OCI-LY1 (cell line): ENCODE measurements around the gene C1orf216.

Experiments
- H2AFZ ChIP-seq: fragments of 200-600 bp; sonication (generic), shearing (Covaris generic); 2 replicates; pipeline ENCODE4 v1.6.0; 2014; ENCODE audit warnings: antibody characterized with exemption, mild to moderate bottlenecking, low read length
- H3F3A ChIP-seq: fragments of 200-600 bp; sonication (generic), shearing (Covaris generic); 2 replicates; pipeline ENCODE4 v1.6.0; 2014; ENCODE audit warnings: mild to moderate bottlenecking, antibody characterized with exemption, low read length, moderate library complexity; ENCODE audit not compliant: insufficient read depth
- H3K27ac ChIP-seq: fragments of 200-600 bp; sonication (generic); 2 replicates; pipeline ENCODE4 v1.5.1; 2014; ENCODE audit warnings: low read length, mixed run types, mild to moderate bottlenecking, low read depth; ENCODE audit not compliant: poor library complexity, severe bottlenecking
- H3K27me3 ChIP-seq: fragments of 200-600 bp; sonication (generic); 2 replicates; pipeline ENCODE4 v1.6.0; 2014; ENCODE audit warnings: antibody characterized with exemption, mild to moderate bottlenecking, low read length, moderate library complexity; ENCODE audit not compliant: insufficient read depth
- H3K36me3 ChIP-seq: fragments of 200-600 bp; sonication (generic); 2 replicates; pipeline ENCODE4 v1.6.1; 2014; ENCODE audit warnings: mild to moderate bottlenecking, antibody characterized with exemption, low read length, moderate library complexity, mixed read lengths; ENCODE audit not compliant: insufficient read depth
- H3K4me1 ChIP-seq: fragments of 200-600 bp; sonication (generic); 2 replicates; pipeline ENCODE4 v1.5.1; 2014; ENCODE audit warnings: mild to moderate bottlenecking, low read length, moderate library complexity; ENCODE audit not compliant: insufficient read depth, severe bottlenecking
- H3K4me2 ChIP-seq: fragments of 200-600 bp; sonication (generic), shearing (Covaris generic); 2 replicates; pipeline ENCODE4 v1.6.1; 2014; ENCODE audit warnings: low read length
- H3K4me3 ChIP-seq: fragments of 200-600 bp; sonication (generic); 2 replicates; pipeline ENCODE4 v1.5.1; 2014; ENCODE audit warnings: low read length, low read depth, mild to moderate bottlenecking, mixed read lengths; ENCODE audit not compliant: poor library complexity, severe bottlenecking
- H3K79me2 ChIP-seq: fragments of 200-600 bp; shearing (Covaris generic); 2 replicates; pipeline ENCODE4 v1.6.1; 2016; ENCODE audit warnings: mixed run types, low read length, mixed read lengths; ENCODE audit not compliant: insufficient read depth
- H3K9ac ChIP-seq: fragments of 200-600 bp; sonication (generic), shearing (Covaris generic); 2 replicates; pipeline ENCODE4 v1.6.1; 2014; ENCODE audit warnings: mild to moderate bottlenecking, low read length, mixed read lengths
- H3K9me2 ChIP-seq: fragments of 200-600 bp; sonication (generic), shearing (Covaris generic); 2 replicates; pipeline ENCODE4 v1.6.1; 2014; ENCODE audit warnings: low read depth, mild to moderate bottlenecking, low read length, mixed read lengths
- H3K9me3 ChIP-seq: fragments of 200-600 bp; shearing (Covaris generic); 2 replicates; pipeline ENCODE4 v1.6.1; 2014; ENCODE audit warnings: low read length, mixed read lengths
- H4K20me1 ChIP-seq: fragments of 200-600 bp; sonication (generic), shearing (Covaris generic); 2 replicates; pipeline ENCODE4 v1.6.0; 2016; ENCODE audit warnings: mild to moderate bottlenecking, low read length; ENCODE audit not compliant: insufficient read depth
- CTCF ChIP-seq: fragments of 200-600 bp; sonication (generic), shearing (Covaris generic); IDR thresholded peaks from 2 replicates; pipeline ENCODE4 v1.5.1; 2017; ENCODE audit warnings: mild to moderate bottlenecking, antibody characterized with exemption, low read length, moderate library complexity, mixed read lengths
- EZH2 ChIP-seq: fragments of 200-600 bp; sonication (generic), shearing (Covaris generic); IDR thresholded peaks from 2 replicates; pipeline ENCODE4 v1.8.0; 2017; ENCODE audit warnings: borderline replicate concordance, mixed run types, mild to moderate bottlenecking, antibody characterized with exemption, low read length, moderate library complexity, mixed read lengths

The C1orf216 gene

GRCh38 chr1:35683012-35683411, 35.7 kb downstream of the C1orf216 start:
- H3F3A ChIP-seq = no peaks in the 10 kb centered on the region
- no peak overlapping the region for H3K9ac ChIP-seq
- no peak overlapping the region for H3K4me2 ChIP-seq
- no peak overlapping the region for H3K4me3 ChIP-seq
- no peak for TF ChIP-seq EZH2
- TF ChIP-seq CTCF = no peak
- H3K27ac ChIP-seq = no peak overlapping the region
- no peaks in the 10 kb centered on the region for H3K9me3 ChIP-seq
- no peaks in the 10 kb centered on the region for H3K9me2 ChIP-seq
- H2AFZ ChIP-seq = no peak overlapping the region
- no peaks in the 10 kb centered on the region for H4K20me1 ChIP-seq
- H3K79me2 ChIP-seq = no peaks in the 10 kb centered on the region
- no peaks in the 10 kb centered on the region for H3K36me3 ChIP-seq
- H3K27me3 ChIP-seq = no peaks in the 10 kb centered on the region
- H3K4me1 ChIP-seq = no peaks in the 10 kb centered on the region

DNA sequence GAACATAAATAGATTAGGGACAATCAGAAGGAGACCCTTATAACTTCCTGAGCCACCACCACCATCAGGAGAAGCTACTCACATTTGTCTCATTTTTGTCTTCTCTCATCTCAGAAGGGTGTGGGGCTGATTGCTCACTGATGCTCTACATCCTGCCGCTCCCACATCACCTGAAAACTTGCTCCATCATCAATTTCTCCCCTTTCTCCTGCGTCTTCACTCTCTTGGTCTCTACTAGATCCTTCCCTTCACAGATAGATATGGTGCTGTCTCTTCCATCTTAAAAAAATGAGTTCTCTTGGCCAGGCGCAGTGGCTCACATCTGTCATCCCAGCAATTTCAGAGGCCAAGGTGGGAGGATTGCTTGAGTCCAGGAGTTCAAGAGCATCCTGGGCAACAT, 38.4 kb downstream of the C1orf216 start:
- Histone ChIP-seq H4K20me1 (no peaks in the 10 kb centered on the region), H2AFZ (no peak overlapping the region), H3K4me3 (no peak overlapping the region), H3K9ac (no peak overlapping the region), H3K27ac (no peak overlapping the region), H3K9me3 (no peaks in the 10 kb centered on the region), H3K4me1 (no peaks in the 10 kb centered on the region), H3K79me2 (no peaks in the 10 kb centered on the region), H3K36me3 (no peaks in the 10 kb centered on the region), H3K4me2 (no peak overlapping the region), H3F3A (no peaks in the 10 kb centered on the region), H3K27me3 (no peaks in the 10 kb centered on the region), H3K9me2 (no peaks in the 10 kb centered on the region)
- no peak for TF ChIP-seq CTCF
- TF ChIP-seq EZH2 = no peak

GRCh38 chr1:35675773-35676172, 42.9 kb downstream of the C1orf216 start:
- no peaks in the 10 kb centered on the region for H3K79me2 ChIP-seq
- no peak overlapping the region for H3K4me3 ChIP-seq
- H3F3A ChIP-seq = no peaks in the 10 kb centered on the region
- H3K4me2 ChIP-seq = no peak overlapping the region
- no peaks in the 10 kb centered on the region for H3K9me2 ChIP-seq
- H2AFZ ChIP-seq = no peak overlapping the region
- H3K9ac ChIP-seq = no peak overlapping the region
- no peaks in the 10 kb centered on the region for H3K27me3 ChIP-seq
- no peaks in the 10 kb centered on the region for H3K4me1 ChIP-seq
- no peaks in the 10 kb centered on the region for H4K20me1 ChIP-seq
- no peaks in the 10 kb centered on the region for H3K36me3 ChIP-seq
- TF ChIP-seq EZH2 = no peak
- no peak for TF ChIP-seq CTCF
- H3K27ac ChIP-seq = no peak overlapping the region
- no peaks in the 10 kb centered on the region for H3K9me3 ChIP-seq
